ENCODE results near the gene RIMBP2.

- no peak for TF ChIP-seq EZH2 (IDR thresholded peaks at IDR 0.05; ENCODE audit: insufficient read depth, poor library complexity, severe bottlenecking)
- no peak for TF ChIP-seq EZH2phosphoT487 (IDR thresholded peaks at IDR 0.05; ENCODE audit: insufficient read depth, low read depth)
Measured at GRCh38 chr12:130425698-130426245, 290.3 kb downstream of the RIMBP2 start.
